ENCODE data around the gene CWC22.

DNA sequence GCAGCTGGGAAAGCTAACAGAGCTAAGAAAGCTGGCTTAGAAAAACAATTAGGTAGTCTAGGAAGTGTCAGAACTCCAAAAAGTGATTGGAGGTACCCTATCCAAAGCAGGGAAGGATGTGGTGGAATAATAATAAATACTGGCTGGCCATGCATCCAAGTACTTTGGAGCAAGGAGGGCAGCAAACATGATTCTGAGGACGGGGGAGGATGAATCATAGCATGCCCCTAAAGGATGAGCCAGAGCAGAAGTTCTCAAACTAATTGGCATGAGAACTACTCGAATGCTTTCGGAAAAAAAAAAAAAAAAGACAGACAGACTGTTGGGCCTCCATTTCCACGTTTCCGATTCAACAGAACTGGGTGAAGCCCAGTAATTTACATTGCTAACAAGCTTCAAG lies 2.4 kb downstream of the CWC22 start:
- TF ChIP-seq MYBL2 (CRISPR knock-in tag; IDR thresholded peaks at IDR 0.05) = no peak
- no peak for TF ChIP-seq FOXJ3 (CRISPR knock-in tag; IDR thresholded peaks at IDR 0.05; ENCODE audit: borderline replicate concordance)

All from WTC11 (cell line).